ENCODE data around the gene MAMSTR. TPM values are rescaled to one million over a fixed set of nuclear protein-coding genes. Genes with fewer than 3 reads are reported as not detected.

Gene MAMSTR
- total and polyA plus RNA-seq, 9 donors, result 1.3 to 17.1 (median 10.7) TPM

- DNase-seq, result no peak
- H3K9me3 ChIP-seq, result no peaks in the 10 kb centered on the region
- H3K4me3 ChIP-seq, result no peak overlapping the region
- intact Hi-C loops (cut with DNase I), result no loop called here
- H3K4me1 ChIP-seq (ENCODE audit: insufficient read depth), result peaks cover 3% of the 10 kb centered on the region
- no peak overlapping the region for H3K27ac ChIP-seq
- TF ChIP-seq CTCF (IDR thresholded peaks at IDR 0.05) (no peak), POLR2A (IDR thresholded peaks at IDR 0.05) (no peak), EP300 (IDR thresholded peaks at IDR 0.05) (no peak)
- H3K27me3 ChIP-seq, result no peaks in the 10 kb centered on the region
- H3K36me3 ChIP-seq, result no peaks in the 10 kb centered on the region
- 70 to 78% (median 75%) methylated on average over 21 of the region's 21 CpGs for WGBS, 3 donors
These were observed 48.7 kb downstream of the MAMSTR start for GRCh38 chr19:48670699-48671445.

GRCh38 chr19:48669903-48670668, 49.4 kb downstream of the MAMSTR start:
- WGBS, 3 donors, result 92 to 93% (median 92%) methylated on average over 25 to 26 of the region's 26 CpGs
- TF ChIP-seq EP300 (IDR thresholded peaks at IDR 0.05) (no peak), CTCF (IDR thresholded peaks at IDR 0.05) (no peak), POLR2A (IDR thresholded peaks at IDR 0.05) (no peak)
- Histone ChIP-seq H3K4me3 (no peak overlapping the region), H3K36me3 (no peaks in the 10 kb centered on the region), H3K27ac (no peak overlapping the region), H3K4me1 (ENCODE audit: insufficient read depth) (peaks cover 1% of the 10 kb centered on the region), H3K27me3 (no peaks in the 10 kb centered on the region), H3K9me3 (no peaks in the 10 kb centered on the region)
- intact Hi-C loops (cut with DNase I), result no loop called here
- no peak for DNase-seq

- Histone ChIP-seq H3K27me3 (no peaks in the 10 kb centered on the region), H3K27ac (no peak overlapping the region), H3K36me3 (no peaks in the 10 kb centered on the region), H3K9me3 (no peaks in the 10 kb centered on the region), H3K4me3 (no peak overlapping the region), H3K4me1 (ENCODE audit: insufficient read depth) (no peaks in the 10 kb centered on the region)
- no peak for DNase-seq
- intact Hi-C loops (cut with DNase I), result no loop called here
- TF ChIP-seq CTCF (IDR thresholded peaks at IDR 0.05) (no peak), POLR2A (IDR thresholded peaks at IDR 0.05) (no peak), EP300 (IDR thresholded peaks at IDR 0.05) (no peak)
- WGBS, 3 donors, result 90 to 96% (median 94%) methylated on average over 2 of the region's 2 CpGs
These were observed 50.8 kb downstream of the MAMSTR start for GRCh38 chr19:48668761-48669160.

GRCh38 chr19:48668332-48668731, 51.2 kb downstream of the MAMSTR start:
- no peaks in the 10 kb centered on the region for H3K27me3 ChIP-seq
- TF ChIP-seq EP300 (IDR thresholded peaks at IDR 0.05), result no peak
- TF ChIP-seq POLR2A (IDR thresholded peaks at IDR 0.05), result no peak
- no peak for TF ChIP-seq CTCF (IDR thresholded peaks at IDR 0.05)
- no peak overlapping the region for H3K4me3 ChIP-seq
- no peaks in the 10 kb centered on the region for H3K9me3 ChIP-seq
- WGBS, 3 donors, result 68 to 81% (median 68%) methylated on average over 3 of the region's 3 CpGs
- H3K4me1 ChIP-seq (ENCODE audit: insufficient read depth), result no peaks in the 10 kb centered on the region
- DNase-seq, result no peak
- no peaks in the 10 kb centered on the region for H3K36me3 ChIP-seq
- intact Hi-C loops (cut with DNase I), result no loop called here
- H3K27ac ChIP-seq, result no peak overlapping the region

Measured in ovary (tissue), 9 donors.